Loucy (cell line): ENCODE results near the gene FBLN2.

Source experiments
- CTCF ChIP-seq: fragments of 200-600 bp; sonication (generic); conservative IDR thresholded peaks from 2 replicates; pipeline ENCODE4 v1.5.1; 2014; ENCODE audit warnings: mild to moderate bottlenecking, antibody characterized with exemption, low read length
- EZH2phosphoT487 ChIP-seq: fragments of 200-600 bp; IDR thresholded peaks from 2 replicates; pipeline ENCODE4 v1.6.1; 2018; ENCODE audit warnings: antibody characterized with exemption, mild to moderate bottlenecking, moderate library complexity, borderline replicate concordance

GRCh38 chr3:13654330-13655060 is 105.6 kb downstream of the FBLN2 start:
- TF ChIP-seq CTCF (no peak), EZH2phosphoT487 (no peak)
